Measurements from ENCODE around the gene RALGPS1.
"Not testable (repeated sequence)": the region's sequence is repeated elsewhere in the genome, so short reads cannot be mapped to it uniquely, and the experiment has no call there.

RALGPS1 gene

GRCh38 chr9:127137640-127138360 lies 223.2 kb downstream of the RALGPS1 start:
- DNase-seq (ENCODE audit: low spot score), result no peak

- no peak for DNase-seq (ENCODE audit: low spot score)
Measured at GRCh38 chr9:127138444-127138843, 223.9 kb downstream of the RALGPS1 start.

- DNase-seq (ENCODE audit: low spot score), result no peak
Measured at GRCh38 chr9:127139071-127139731, 224.6 kb downstream of the RALGPS1 start.

GRCh38 chr9:127139775-127140174 lies 225.2 kb downstream of the RALGPS1 start:
- DNase-seq (ENCODE audit: low spot score), result no peak

GRCh38 chr9:127140181-127140580 lies 225.6 kb downstream of the RALGPS1 start:
- no peak for DNase-seq (ENCODE audit: low spot score)

- no peak for DNase-seq (ENCODE audit: low spot score)
Measured at GRCh38 chr9:127140842-127141675, 226.5 kb downstream of the RALGPS1 start.

GRCh38 chr9:127142291-127142690 lies 227.7 kb downstream of the RALGPS1 start:
- DNase-seq (ENCODE audit: low spot score), result no peak

GRCh38 chr9:127142931-127143464 lies 228.4 kb downstream of the RALGPS1 start:
- no peak for DNase-seq (ENCODE audit: low spot score)

- no peak for DNase-seq (ENCODE audit: low spot score)
Measured at GRCh38 chr9:127143920-127144465, 229.4 kb downstream of the RALGPS1 start.

GRCh38 chr9:127144670-127145445 lies 230.3 kb downstream of the RALGPS1 start:
- DNase-seq (ENCODE audit: low spot score), result no peak

GRCh38 chr9:127146841-127147240 lies 232.3 kb downstream of the RALGPS1 start:
- DNase-seq (ENCODE audit: low spot score), result not testable (repeated sequence)

- no peak for DNase-seq (ENCODE audit: low spot score)
Measured at GRCh38 chr9:127147251-127147650, 232.7 kb downstream of the RALGPS1 start.

GRCh38 chr9:127148014-127148413 lies 233.4 kb downstream of the RALGPS1 start:
- no peak for DNase-seq (ENCODE audit: low spot score)

GRCh38 chr9:127149010-127149409 lies 234.4 kb downstream of the RALGPS1 start:
- DNase-seq (ENCODE audit: low spot score), result no peak

GRCh38 chr9:127149463-127150390 lies 235.1 kb downstream of the RALGPS1 start:
- DNase-seq (ENCODE audit: low spot score), result no peak

- no peak for DNase-seq (ENCODE audit: low spot score)
Measured at GRCh38 chr9:127153501-127153900, 238.9 kb downstream of the RALGPS1 start.

- DNase-seq (ENCODE audit: low spot score), result no peak
Measured at GRCh38 chr9:127154003-127154389, 239.4 kb downstream of the RALGPS1 start.

GRCh38 chr9:127154390-127155191 lies 240.0 kb downstream of the RALGPS1 start:
- no peak for DNase-seq (ENCODE audit: low spot score)

GRCh38 chr9:127155314-127155960 lies 240.9 kb downstream of the RALGPS1 start:
- DNase-seq (ENCODE audit: low spot score), result no peak
